ENCODE data around the gene STK32A.
A peak's percentile ranks its signal among the peaks of the same experiment; 100 is the strongest.
"Not testable (repeated sequence)": the region's sequence is repeated elsewhere in the genome, so short reads cannot be mapped to it uniquely, and the experiment has no call there.

The STK32A gene

GRCh38 chr5:147234825-147235635, at the start of gene STK32A:
TSS of gene STK32A (plus strand) at chr5:147235026. CDS start at chr5:147239635, 4,609 bp downstream.
- no peak for DNase-seq (ENCODE audit: low read depth in 2 of 2)

DNA sequence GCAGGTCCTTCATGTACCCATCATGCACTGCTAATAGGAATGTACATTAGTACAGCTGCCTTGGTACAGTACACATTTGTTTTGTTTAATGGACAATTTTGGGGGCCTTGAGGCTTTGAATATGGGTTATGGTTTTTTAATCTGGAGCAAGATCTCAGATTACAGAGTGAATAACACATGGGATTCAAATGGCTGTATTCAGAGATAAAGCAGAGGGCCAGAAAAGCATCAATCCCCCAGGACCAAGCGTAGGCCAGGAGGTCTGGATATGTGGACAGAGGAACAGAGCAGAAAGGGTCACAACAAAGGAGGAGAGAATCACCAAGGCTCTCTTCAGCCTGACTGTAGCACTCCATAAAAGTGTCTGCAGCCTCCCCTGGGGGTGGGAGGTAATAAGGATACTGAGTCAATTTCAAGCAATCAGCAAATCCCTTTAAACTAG, 47.7 kb upstream of the STK32A start:
- DNase-seq (ENCODE audit: low read depth in 2 of 2): no peak

GRCh38 chr5:147188200-147189108, 46.4 kb upstream of the STK32A start:
- peak in 1 of 2 experiments; percentile 26 for DNase-seq (ENCODE audit: low read depth in 2 of 2)

DNA sequence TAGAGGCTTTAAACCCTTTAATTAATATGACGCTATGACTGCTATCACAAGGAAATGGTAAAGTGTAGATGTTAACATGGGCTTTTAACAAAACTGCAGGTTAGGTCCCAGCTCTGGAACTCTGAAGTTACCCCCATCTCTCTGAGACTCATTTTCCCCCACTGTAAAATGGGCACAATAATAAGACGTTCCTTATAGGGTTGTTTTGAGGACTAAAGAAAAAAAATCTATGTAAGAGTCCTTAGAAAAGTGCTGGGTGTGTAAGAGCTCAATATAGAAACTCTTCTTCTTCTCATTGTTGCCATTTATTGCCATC, 45.8 kb upstream of the STK32A start:
- no peak for DNase-seq (ENCODE audit: low read depth in 2 of 2)

DNA sequence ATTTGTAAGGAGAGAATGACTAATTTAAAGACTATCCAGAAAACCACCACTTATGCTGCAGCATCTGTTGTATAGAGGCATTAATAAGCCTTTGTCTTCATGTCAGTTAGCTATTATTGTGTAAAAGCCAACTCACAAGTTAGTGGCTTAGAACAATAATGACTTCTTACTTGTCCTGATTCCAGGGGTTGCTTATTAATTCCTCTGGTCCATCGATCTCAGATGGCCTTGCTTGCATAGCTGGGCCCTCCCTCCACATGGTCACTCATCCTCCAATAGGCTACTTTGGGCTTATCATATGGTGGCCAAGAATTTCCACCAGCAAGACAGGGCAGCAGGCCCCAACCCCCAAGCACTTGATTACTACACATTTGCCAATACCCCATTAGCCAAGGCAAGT, 44.5 kb upstream of the STK32A start:
- no peak for DNase-seq (ENCODE audit: low read depth in 2 of 2)

GRCh38 chr5:147193123-147193522, 41.7 kb upstream of the STK32A start:
- no peak for DNase-seq (ENCODE audit: low read depth in 2 of 2)

GRCh38 chr5:147200004-147200403, 34.8 kb upstream of the STK32A start:
- no peak for DNase-seq (ENCODE audit: low read depth in 2 of 2)

DNA sequence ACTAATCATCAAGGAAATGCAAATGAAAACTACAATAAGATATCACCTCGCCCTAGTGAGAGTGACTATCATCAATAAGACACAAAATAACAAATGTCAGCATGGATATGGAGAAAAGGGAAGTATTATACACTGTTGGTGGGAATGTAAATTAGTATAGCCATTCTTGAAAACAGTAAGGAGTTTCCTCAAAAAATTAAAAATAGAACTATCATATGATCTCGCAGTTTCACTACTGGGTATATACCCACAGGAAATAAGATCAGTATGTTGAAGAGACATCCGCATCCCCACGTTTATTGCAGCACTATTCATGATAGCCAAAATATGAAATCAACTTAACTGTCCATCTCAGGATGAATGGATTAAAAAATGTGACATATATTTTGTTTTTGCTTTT, 31.6 kb upstream of the STK32A start:
- DNase-seq (ENCODE audit: low read depth in 2 of 2): no peak

DNA sequence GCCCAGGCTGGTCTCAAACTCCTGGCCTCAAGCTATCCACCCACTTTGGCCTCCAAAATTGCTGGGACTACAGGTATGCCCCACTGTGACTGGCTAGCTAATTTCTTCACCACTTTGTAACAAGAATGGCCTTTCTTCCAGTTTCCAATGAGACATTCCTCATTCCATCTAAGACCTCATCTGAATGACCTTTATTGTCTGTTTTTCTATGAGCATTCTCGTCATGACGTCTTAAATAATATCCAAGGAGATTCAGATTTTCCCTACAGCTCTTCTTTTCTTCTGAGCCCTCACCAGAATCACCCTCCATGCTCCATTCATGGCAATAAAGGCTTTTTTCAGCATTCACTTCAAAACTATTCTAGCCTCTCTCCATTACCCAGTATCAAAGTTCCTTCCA, 30.2 kb upstream of the STK32A start:
- DNase-seq (ENCODE audit: low read depth in 2 of 2): no peak

- DNase-seq (ENCODE audit: low read depth in 2 of 2): no peak
These were observed 26.7 kb upstream of the STK32A start for GRCh38 chr5:147208134-147208533.

DNA sequence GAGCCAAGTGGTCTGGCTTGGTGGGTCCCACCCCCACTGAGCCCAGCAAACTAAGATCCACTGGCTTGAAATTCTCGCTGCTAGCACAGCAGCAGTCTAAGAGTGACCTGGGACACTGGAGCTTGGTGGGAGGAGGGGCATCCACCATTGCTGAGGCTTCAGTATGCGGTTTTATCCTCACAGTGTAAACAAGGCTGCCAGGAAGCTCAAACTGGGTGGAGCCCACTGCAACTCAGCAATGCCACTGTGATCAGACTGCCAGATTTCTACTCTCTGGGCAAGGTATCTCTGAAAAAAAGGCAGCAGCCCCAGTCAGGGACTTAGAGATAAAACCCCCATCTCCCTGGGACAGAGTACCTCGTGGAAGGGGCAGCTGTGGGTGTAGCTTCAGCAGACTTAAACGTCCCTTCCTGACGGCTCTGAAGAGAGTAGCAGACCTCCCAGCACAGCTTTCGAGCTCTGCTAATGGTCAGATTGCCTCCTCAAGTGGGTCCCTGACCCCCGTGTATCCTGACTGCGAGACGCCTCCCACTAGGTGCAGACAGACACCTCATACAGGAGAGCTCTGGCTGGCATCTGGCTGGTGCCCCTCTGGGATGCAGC, 18.2 kb upstream of the STK32A start:
- no peak for DNase-seq (ENCODE audit: low read depth in 2 of 2)

- DNase-seq (ENCODE audit: low read depth in 2 of 2): no peak
These were observed 11.5 kb upstream of the STK32A start for GRCh38 chr5:147223343-147223742.

- DNase-seq (ENCODE audit: low read depth in 2 of 2): peak in 1 of 2 experiments; percentile 15
These were observed 10.7 kb upstream of the STK32A start for GRCh38 chr5:147223948-147224791.

- DNase-seq (ENCODE audit: low read depth in 2 of 2): no peak
These were observed 8.9 kb upstream of the STK32A start for GRCh38 chr5:147225938-147226337.

GRCh38 chr5:147226512-147226911, 8.3 kb upstream of the STK32A start:
- no peak for DNase-seq (ENCODE audit: low read depth in 2 of 2)

GRCh38 chr5:147234239-147234824, 494 bp upstream of the STK32A start:
- DNase-seq (ENCODE audit: low read depth in 2 of 2): no peak

GRCh38 chr5:147240266-147240985, 5.6 kb downstream of the STK32A start:
- DNase-seq (ENCODE audit: low read depth in 2 of 2): no peak

DNA sequence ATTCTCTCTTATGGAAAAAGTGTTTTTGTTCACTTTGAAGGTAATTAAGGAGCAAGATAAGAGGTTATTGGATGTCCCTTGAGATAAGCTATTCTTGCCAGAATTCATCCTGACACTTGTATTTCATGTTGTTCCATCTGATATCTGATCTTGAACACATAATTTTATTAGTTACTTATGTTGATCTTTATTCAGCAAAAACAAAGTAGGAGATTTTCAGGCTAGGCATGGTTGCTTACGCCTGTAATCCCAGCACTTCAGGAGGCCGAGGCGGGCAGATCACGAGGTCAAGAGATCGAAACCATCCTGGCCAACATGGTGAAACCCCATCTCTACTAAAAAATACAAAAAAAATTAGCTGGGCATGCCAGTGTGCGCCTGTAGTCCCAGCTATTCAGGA, 8.4 kb downstream of the STK32A start:
- DNase-seq (ENCODE audit: low read depth in 2 of 2): not testable (repeated sequence)

GRCh38 chr5:147245381-147246165, 10.7 kb downstream of the STK32A start:
- DNase-seq (ENCODE audit: low read depth in 2 of 2): no peak

DNA sequence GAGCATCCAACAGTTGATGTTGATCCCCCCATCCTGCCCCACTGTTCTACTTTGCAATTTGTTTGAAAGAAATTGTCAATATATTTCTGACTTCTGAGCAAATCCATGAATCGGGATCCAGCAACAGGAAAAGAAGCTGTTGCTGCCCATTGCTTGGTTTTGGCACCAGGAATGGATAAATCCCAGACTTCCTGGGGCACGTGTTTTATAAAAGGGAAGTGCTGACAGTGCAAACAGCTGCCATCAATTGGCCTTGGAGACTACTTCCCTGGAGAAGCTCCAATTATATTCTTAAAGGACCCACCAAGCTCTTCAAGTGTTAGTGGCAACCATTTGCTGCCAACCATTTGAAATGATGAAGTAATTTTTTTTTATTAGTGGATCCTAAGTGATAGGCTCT, 13.7 kb downstream of the STK32A start:
- DNase-seq (ENCODE audit: low read depth in 2 of 2): no peak

Data from fibroblast of skin of left biceps (primary cell).